ENCODE measurements around the gene LCE3A.

DNA sequence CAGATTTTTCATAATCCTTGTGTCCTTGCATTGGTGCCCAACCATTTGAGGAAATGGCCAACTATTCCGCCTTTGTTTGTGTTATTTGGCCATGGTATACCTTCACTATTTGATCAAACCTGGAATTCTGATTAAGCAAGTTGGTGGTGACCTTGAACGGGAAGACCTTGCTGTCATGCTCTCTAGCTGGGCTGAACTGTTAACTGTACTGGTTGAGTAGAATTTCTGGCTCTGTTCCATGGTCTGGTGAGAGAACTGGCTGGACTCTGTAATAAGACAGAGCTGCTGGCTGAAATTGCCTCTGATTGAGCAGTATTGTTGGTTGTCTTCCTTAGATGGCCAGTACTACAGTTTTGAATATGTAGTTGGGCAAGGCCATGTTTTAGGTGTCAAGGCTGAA is 25.9 kb downstream of the LCE3A start:
- TF ChIP-seq, protein P1, sequence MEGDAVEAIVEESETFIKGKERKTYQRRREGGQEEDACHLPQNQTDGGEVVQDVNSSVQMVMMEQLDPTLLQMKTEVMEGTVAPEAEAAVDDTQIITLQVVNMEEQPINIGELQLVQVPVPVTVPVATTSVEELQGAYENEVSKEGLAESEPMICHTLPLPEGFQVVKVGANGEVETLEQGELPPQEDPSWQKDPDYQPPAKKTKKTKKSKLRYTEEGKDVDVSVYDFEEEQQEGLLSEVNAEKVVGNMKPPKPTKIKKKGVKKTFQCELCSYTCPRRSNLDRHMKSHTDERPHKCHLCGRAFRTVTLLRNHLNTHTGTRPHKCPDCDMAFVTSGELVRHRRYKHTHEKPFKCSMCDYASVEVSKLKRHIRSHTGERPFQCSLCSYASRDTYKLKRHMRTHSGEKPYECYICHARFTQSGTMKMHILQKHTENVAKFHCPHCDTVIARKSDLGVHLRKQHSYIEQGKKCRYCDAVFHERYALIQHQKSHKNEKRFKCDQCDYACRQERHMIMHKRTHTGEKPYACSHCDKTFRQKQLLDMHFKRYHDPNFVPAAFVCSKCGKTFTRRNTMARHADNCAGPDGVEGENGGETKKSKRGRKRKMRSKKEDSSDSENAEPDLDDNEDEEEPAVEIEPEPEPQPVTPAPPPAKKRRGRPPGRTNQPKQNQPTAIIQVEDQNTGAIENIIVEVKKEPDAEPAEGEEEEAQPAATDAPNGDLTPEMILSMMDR (IDR thresholded peaks at IDR 0.05) = no peak
- TF ChIP-seq POLR2AphosphoS5 (IDR thresholded peaks at IDR 0.05) (no peak), EP300 (IDR thresholded peaks at IDR 0.05) (no peak), POLR2A (IDR thresholded peaks at IDR 0.05) (no peak)
